ENCODE results near the gene ZNF513. TPM values are rescaled to one million over a fixed set of nuclear protein-coding genes. Genes with fewer than 3 reads are reported as not detected.
A peak's percentile ranks its signal among the peaks of the same experiment; 100 is the strongest.

The ZNF513 gene
- total and polyA plus RNA-seq, 12 donors, result 3.1 to 83.7 (median 17.9) TPM

DNA sequence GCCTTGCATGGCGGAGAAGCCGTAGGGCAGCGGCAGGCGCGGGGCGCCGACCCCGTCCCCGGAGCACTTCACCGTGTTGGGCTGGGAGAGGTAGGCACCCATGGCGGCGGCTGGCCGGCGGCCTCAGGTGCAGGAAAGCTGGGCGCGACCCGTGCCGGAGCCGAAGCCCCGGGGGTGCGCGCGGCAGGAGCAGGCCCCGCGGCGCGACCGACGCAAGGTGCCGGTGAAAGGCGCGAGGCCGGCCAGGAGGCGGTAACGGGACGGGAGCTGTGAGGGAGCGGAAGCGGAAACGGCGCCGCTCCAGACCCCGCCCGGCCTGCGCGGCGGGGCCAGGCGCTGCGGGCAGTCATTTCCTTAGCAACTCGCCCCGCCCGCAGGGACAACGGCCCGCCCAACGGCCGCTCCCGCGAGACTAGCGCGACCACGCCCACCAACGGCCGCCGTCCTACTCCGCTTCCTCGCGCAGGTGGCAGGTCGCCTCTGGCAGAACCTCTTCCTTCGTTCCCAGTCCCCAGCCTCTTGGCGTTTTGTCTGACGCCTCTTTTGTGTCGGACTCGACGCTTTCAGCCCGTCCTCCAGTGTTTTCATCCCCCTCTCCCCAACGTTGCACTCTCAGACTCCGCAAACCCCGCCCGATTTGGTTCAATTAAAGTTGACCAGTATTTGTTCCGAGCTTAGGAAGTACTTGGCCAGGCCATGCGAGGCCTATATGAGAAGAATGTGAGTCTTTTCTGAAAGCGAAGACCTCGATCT is 29.0 kb upstream of the ZNF513 start, which contains the start of gene PPM1G:
PPM1G (minus strand) TSS at position 271 of the 753 bp plus-strand sequence; CDS start at position 102, 169 bp downstream.
- peak; percentile 93 to 97 (median 96) for DNase-seq
- Histone ChIP-seq H3K4me3 (peak within 1 kb of the TSS; percentile 43 to 93 (median 64)), H3K27ac (peak within 1 kb of the TSS; percentile 76 to 89 (median 82)), H3K4me1 (replicated peaks in 1 of 2) (peaks cover 10 to 28% of the 10 kb centered on the region in 2 donors), H3K9me3 (replicated peaks in 1 of 3) (no peaks in the 10 kb centered on the region), H3K27me3 (no peaks in the 10 kb centered on the region), H3K36me3 (replicated peaks in 1 of 2) (no peaks in the 10 kb centered on the region)
- 1 to 3% (median 2%) methylated on average over 17 to 82 of the region's 82 CpGs for WGBS, 4 donors
- intact Hi-C loops (cut with DNase I), result no loop called here
- peak in 1 of 2 donors; percentile 61 for TF ChIP-seq POLR2A (IDR thresholded peaks at IDR 0.05)
- TF ChIP-seq, protein P1, sequence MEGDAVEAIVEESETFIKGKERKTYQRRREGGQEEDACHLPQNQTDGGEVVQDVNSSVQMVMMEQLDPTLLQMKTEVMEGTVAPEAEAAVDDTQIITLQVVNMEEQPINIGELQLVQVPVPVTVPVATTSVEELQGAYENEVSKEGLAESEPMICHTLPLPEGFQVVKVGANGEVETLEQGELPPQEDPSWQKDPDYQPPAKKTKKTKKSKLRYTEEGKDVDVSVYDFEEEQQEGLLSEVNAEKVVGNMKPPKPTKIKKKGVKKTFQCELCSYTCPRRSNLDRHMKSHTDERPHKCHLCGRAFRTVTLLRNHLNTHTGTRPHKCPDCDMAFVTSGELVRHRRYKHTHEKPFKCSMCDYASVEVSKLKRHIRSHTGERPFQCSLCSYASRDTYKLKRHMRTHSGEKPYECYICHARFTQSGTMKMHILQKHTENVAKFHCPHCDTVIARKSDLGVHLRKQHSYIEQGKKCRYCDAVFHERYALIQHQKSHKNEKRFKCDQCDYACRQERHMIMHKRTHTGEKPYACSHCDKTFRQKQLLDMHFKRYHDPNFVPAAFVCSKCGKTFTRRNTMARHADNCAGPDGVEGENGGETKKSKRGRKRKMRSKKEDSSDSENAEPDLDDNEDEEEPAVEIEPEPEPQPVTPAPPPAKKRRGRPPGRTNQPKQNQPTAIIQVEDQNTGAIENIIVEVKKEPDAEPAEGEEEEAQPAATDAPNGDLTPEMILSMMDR (IDR thresholded peaks at IDR 0.05), result no peak

DNA sequence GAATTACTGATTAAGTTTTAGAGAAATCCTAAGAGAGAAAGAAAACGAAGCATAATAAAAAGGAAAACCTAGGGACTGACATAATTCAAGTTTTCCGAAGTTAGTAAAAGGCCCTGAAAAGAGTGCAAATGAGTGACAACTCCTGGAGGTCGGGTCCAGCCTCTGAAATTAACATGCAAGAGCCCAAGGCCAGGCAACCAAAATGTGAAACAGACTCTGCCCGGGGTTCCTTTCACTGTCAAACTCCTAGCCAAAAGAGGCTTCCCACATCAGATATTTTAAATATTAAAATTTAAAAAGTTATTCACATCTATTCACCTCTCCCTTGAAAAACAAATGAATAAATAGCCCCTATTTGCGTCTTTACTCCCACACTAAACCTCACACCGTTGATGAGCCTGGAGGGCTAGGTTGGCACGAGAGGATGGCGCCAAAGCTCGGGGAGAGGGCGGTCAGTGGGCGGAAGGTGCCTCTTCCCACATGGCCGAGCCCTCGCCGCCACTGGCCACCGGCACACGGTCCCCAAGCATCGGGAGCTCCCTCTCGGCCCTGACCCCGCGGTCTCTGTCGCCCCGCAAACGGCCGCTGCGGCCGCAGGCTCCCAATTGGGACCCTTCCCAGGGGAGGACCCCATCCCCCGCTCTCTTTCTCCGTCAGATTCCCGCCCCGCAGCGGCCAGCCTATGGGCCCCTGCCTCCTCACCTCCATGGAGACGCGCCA is 28.2 kb upstream of the ZNF513 start:
- H3K4me3 ChIP-seq, result peak overlapping the region; percentile 13 to 93 (median 64)
- H3K27ac ChIP-seq, result peak overlapping the region; percentile 76 to 89 (median 82)
- peaks cover 10 to 28% of the 10 kb centered on the region in 2 donors for H3K4me1 ChIP-seq (replicated peaks in 1 of 2)
- no peaks in the 10 kb centered on the region for H3K36me3 ChIP-seq (replicated peaks in 1 of 2)
- no peaks in the 10 kb centered on the region for H3K27me3 ChIP-seq
- no peaks in the 10 kb centered on the region for H3K9me3 ChIP-seq (replicated peaks in 1 of 3)
- intact Hi-C loops (cut with DNase I), result no loop called here
- TF ChIP-seq, protein P1 (IDR thresholded peaks at IDR 0.05), result no peak
- no peak for TF ChIP-seq POLR2A (IDR thresholded peaks at IDR 0.05)
- WGBS, 4 donors, result 0 to 1% (median 1%) methylated on average over 17 to 33 of the region's 33 CpGs
- peak in 5 of 7 donors; percentile 25 to 61 (median 34) for DNase-seq

DNA sequence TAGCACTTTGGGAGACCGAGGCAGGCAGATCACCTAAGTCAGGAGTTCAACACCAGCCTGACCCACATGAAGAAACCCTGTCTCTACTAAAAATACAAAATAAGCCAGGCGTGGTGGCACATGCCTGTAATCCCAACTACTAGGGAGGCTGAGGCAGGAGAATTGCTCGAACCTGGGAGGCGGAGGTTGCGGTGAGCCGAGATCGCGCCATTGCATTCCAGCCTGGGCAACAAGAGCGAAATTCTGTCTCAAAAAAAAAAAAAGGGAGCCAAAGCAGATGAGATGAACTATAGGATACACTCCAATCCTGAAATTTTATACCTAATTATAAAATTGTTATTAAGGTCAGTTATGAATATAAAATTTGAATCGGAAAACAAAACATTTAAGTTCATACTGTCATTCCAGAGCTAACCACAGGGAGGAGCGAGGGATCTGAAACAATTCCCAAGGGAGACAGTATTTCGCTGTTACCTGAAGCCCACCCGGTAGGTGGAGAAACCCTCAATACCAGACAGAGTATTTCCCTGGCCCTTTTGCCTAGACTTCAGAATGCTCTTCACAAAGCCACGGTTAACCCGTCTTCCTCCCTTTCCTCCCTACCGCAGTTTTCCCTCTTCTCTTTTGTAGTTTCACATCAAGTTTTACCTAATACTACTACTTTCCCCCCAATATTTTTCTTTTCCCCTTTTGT is 27.4 kb upstream of the ZNF513 start:
- Histone ChIP-seq H3K27ac (peak overlapping the region in 1 of 5 donors; percentile 82), H3K4me3 (peak overlapping the region in 1 of 4 donors; percentile 72), H3K4me1 (replicated peaks in 1 of 2) (peaks cover 10 to 28% of the 10 kb centered on the region in 2 donors), H3K27me3 (no peaks in the 10 kb centered on the region), H3K36me3 (replicated peaks in 1 of 2) (no peaks in the 10 kb centered on the region), H3K9me3 (replicated peaks in 1 of 3) (no peaks in the 10 kb centered on the region)
- intact Hi-C loops (cut with DNase I), result no loop called here
- WGBS, 4 donors, result 48 to 52% (median 50%) methylated on average over 16 of the region's 16 CpGs
- TF ChIP-seq, protein P1 (IDR thresholded peaks at IDR 0.05), result peak; percentile 39 to 72 (median 62)
- no peak for TF ChIP-seq POLR2A (IDR thresholded peaks at IDR 0.05)
- peak in 1 of 7 donors; percentile 39 for DNase-seq
